GM12874 (cell line): ENCODE results near the gene FASTKD1.

ENCODE experiments used
- TF ChIP-seq, protein P1 (sequence below): IDR thresholded peaks from 2 replicates; pipeline ENCODE4 v1.5.1; 2011; ENCODE audit warnings: low read depth, mild to moderate bottlenecking, control low read depth, low read length, moderate library complexity; ENCODE audit not compliant: insufficient read depth

The FASTKD1 gene

DNA sequence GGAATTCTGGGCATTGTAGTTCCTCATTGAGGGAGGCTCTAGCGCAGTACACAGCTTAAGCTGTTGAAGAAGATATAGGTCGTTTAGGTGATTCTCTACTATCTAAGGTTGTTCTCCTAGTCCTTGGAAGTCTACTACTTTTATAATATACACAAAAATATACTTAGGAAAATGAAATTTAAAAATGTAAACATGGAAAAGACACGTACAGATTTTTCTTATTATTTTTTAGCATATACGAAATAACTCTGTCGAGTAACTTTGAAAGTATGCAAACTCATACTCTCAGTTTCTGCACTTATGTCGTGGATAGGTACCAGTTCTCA, 272 bp upstream of the FASTKD1 start:
- TF ChIP-seq, protein P1, sequence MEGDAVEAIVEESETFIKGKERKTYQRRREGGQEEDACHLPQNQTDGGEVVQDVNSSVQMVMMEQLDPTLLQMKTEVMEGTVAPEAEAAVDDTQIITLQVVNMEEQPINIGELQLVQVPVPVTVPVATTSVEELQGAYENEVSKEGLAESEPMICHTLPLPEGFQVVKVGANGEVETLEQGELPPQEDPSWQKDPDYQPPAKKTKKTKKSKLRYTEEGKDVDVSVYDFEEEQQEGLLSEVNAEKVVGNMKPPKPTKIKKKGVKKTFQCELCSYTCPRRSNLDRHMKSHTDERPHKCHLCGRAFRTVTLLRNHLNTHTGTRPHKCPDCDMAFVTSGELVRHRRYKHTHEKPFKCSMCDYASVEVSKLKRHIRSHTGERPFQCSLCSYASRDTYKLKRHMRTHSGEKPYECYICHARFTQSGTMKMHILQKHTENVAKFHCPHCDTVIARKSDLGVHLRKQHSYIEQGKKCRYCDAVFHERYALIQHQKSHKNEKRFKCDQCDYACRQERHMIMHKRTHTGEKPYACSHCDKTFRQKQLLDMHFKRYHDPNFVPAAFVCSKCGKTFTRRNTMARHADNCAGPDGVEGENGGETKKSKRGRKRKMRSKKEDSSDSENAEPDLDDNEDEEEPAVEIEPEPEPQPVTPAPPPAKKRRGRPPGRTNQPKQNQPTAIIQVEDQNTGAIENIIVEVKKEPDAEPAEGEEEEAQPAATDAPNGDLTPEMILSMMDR: no peak

DNA sequence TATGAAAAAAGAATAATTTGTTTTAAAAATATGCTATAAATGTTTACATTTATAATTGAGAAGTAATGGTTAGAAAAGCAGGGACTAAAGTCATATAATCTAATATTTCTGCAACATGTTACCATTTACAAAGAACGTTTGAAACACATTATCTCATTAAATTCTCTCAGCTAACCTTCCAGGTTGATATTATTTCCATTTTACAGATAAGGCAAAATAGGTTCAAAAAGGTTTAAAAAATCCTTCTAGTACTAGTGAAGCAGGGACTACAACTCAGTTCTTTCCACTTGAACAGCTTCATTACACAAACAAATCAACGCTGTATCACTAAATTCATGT, 875 bp downstream of the FASTKD1 start:
- TF ChIP-seq, protein P1: no peak

DNA sequence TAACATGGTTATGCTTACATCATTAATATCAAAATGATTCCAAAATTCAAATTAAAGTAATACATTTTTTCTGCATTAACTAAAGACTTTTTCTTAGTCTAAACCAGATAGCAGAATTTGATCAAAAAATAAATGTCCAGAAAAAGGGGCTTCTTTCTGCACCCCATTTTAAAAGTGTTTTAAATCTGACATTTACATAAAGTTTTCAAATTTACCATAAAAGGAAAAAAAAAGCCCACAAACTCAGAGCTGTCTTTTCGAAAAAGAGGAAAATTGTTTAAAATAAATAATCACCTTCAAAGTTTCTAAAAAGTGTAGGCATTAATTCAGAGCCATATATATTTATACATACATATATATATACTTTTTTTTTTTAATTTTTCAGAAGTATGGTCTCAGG, 1.5 kb downstream of the FASTKD1 start:
- TF ChIP-seq, protein P1: no peak

DNA sequence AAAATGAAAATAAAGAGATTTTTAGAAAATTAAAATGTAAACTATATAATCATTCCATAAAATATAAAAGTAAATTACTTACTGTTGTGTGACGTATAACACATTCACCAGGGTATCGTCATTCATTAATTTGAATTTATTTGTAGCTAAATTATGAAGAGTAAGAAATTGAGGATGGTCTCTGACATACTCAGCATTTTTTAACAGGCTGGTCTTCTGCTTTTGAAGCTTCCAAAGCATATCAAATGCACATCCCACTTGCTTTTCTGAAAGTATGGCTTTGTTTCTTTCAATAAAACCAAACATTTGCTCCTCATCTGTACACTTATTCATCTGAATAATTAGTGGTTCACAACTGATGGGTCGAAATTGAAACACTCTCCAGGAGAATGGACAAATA, 2.1 kb downstream of the FASTKD1 start:
- TF ChIP-seq, protein P1: no peak

DNA sequence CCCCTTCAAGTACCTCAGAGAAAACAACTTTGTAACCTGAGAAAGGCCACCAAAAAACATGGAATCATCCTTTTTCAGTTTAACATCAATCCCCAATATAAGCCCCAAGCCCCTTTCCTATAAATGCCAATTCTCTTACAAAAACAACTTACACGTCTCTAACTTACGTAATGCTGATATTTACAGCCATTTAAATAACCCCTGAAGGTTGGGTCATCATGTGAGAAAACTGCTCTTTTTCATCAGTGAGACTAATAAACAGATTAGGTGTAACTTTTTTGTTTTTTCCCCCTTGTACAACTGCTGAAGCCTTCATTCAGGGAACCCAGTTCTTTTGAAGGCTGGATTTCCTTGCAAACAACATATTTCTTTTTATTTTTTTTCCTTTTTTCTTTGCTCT, 3.7 kb downstream of the FASTKD1 start:
- TF ChIP-seq, protein P1: no peak

DNA sequence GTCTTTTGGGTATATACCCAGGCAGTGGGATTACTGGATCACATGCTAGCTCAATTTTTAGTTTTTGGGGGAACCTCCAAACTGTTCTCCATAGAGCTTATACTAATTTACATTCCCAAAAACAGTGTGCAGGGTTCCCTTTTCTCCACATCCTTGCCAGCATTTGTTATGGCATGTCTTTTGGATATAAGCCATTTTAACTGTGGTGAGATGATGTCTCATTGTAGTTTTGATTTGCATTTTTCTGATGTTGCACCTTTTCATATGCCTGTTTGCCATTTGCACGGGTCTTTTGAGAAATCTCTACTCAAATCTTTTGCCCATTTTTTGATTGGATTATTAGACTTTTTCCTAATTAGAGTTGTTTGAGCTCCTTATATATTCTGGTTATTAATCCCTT, 8.0 kb downstream of the FASTKD1 start:
- TF ChIP-seq, protein P1: no peak

DNA sequence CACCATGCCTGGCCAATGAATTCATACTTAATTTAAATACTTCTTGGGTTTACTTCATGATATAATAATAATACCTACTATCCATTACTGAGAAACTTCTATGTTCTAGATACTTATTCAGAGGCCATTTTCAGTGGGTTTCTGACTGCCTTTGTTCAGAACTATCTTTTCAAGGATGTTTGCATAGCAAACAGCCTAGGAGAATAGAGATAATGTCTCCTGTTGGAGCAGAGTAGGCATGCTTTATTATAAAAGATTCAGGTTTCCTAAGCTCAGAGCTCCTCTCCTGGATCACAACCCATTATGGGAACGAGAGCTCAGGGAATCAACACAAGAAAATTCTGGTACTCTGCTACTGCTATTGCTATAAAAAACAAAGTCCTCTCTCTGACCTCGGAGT, 11.1 kb downstream of the FASTKD1 start:
- TF ChIP-seq, protein P1: no peak

DNA sequence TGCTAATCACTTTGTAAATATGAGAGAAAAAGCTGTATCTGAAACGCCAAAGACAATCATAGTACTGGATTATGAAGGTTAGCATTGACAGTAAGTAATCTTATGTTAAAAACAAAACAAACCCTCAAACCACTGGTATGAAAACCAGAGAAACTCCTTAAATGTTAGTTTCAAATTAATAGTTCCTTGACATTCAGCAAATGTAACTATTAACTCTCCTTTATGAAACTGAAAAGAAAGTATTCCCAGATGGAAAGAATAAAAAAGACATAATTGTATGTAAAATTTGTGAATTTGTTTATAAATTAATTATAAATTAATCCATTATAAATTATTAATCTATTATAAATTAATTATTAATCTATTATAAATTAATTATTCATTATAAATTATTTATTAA, 12.3 kb downstream of the FASTKD1 start:
- TF ChIP-seq, protein P1: no peak
